MG63 (cell line): ENCODE data around the gene CBLB. TPM values are rescaled to one million over a fixed set of nuclear protein-coding genes. Genes with fewer than 3 reads are reported as not detected.

Experiments
- DNase-seq: peaks from one replicate; pipeline ENCODE4 v3.0.0-alpha.2; 2020
- H3K27me3 ChIP-seq: fragments of 250-450 bp; sonication (Bioruptor Pico); 2 replicates; pipeline ENCODE4 v1.5.1; 2020; ENCODE audit warnings: mild to moderate bottlenecking, moderate library complexity
- H3K36me3 ChIP-seq: fragments of 250-450 bp; sonication (Bioruptor Pico); 2 replicates; pipeline ENCODE4 v1.5.1; 2020; ENCODE audit warnings: mild to moderate bottlenecking, moderate library complexity
- H3K4me3 ChIP-seq: fragments of 250-450 bp; sonication (Bioruptor Pico); 2 replicates; pipeline ENCODE4 v1.5.1; 2020; ENCODE audit warnings: mild to moderate bottlenecking, moderate library complexity
- H3K9me3 ChIP-seq: fragments of 250-450 bp; sonication (Bioruptor Pico); 2 replicates; pipeline ENCODE4 v1.5.1; 2020; ENCODE audit warnings: mild to moderate bottlenecking, moderate library complexity
- total RNA-seq: library from RNA; depleted of rRNA; stranded (reverse); fragments of >200 nt; shearing (Covaris generic); gene quantifications from 2 replicates; pipeline ENCODE4 v1.2.3, GENCODE V29; 2014; ENCODE audit warnings: low replicate concordance

CBLB gene
- total RNA-seq, 1 experiment from 2014 or later, result 2.9 TPM

DNA sequence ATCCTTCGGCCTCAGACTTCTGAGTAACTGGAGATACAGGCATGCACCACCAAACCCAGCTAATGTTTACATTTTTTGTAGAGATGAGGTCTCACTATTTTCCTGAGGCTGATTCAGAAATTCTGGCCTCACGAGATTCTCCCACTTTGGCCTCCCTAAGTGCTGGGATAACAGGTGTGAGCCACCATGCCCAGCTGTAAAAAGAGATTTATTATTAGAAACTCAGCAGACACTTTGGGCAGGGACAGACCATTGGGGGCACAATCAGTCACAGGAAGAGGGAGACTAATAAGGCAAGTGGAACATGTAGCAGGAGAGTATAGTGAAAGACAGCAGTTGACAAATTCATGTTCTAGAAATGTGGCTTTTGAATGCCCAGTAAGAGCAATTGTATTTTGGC lies 249.2 kb downstream of the CBLB start:
- H3K27me3 ChIP-seq, result no peaks in the 10 kb centered on the region
- H3K36me3 ChIP-seq, result no peaks in the 10 kb centered on the region
- DNase-seq, result no peak
- H3K9me3 ChIP-seq, result no peaks in the 10 kb centered on the region
- no peak overlapping the region for H3K4me3 ChIP-seq

DNA sequence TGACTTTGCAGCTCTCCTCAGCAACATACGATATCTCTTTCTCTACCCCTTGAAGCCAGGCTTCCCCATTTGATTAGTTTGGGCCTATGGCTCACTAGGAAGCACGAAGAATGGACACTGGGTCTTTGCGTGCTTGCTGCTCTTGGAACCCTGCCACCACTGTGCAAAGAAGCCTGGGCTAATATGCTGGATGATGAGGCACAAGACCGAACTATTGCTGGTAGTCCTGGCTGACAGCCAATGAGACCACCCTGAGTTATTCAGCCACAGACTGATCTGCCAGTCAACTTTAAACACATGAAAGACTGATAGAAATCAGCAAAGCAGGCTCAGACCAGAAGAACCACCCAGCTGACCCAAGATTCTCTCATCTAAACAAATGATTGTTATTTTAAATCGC lies 250.3 kb downstream of the CBLB start:
- no peaks in the 10 kb centered on the region for H3K36me3 ChIP-seq
- H3K9me3 ChIP-seq, result no peaks in the 10 kb centered on the region
- no peak for DNase-seq
- H3K27me3 ChIP-seq, result no peaks in the 10 kb centered on the region
- no peak overlapping the region for H3K4me3 ChIP-seq

DNA sequence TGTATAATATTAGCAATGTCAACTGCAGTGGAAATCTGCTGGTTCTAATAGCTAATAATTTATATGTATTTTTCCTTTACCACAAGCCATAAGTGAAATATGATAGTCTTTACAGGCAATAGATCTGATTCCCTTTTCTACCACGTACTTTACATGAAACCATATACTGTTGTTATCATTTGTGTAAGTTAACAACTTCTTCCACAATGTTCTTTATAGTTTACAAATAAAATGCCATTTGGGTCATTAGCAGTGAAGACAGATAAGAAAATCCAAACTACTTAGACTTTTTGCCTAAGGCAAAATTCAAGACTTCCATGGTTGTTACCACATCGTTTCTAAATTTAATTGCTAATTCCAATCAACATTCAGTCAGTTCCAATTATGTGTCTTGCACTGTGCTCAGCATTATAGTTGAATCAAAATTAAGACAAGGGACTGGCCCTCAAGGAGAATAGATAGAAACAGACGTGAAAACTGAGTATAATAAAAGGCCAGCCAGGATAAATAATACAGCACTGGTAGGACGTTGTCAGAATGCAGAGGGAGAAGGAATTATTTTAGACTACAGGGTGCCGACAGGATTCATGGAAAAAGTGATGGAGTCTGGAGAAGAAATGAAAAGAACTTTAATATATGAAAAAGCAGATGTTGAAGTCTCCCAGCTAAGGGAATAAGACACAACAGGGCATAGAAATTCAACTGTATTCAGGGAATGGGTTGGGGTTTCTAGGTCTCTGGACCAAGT lies 252.3 kb downstream of the CBLB start:
- H3K9me3 ChIP-seq, result no peaks in the 10 kb centered on the region
- no peaks in the 10 kb centered on the region for H3K36me3 ChIP-seq
- H3K4me3 ChIP-seq, result no peak overlapping the region
- no peaks in the 10 kb centered on the region for H3K27me3 ChIP-seq
- no peak for DNase-seq

DNA sequence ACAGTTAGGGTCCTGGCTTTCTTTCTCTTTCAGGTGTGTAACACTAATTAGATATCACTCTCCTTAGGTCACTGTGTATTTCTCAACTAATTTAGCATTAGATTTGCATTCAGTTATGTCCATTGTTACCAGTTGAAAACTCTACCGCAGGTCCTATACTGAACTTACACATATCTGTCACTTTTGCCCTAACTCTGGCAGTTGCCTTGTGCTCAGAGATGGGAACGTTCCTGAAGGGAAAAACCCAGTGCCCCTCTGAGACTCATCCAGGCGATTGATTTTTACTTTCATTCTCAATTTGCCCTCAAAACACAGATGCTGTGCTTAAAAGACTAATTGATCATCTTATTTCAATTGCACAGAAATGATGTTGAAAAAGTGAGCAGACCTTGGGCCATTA lies 253.0 kb downstream of the CBLB start:
- Histone ChIP-seq H3K27me3 (no peaks in the 10 kb centered on the region), H3K36me3 (no peaks in the 10 kb centered on the region), H3K9me3 (no peaks in the 10 kb centered on the region), H3K4me3 (no peak overlapping the region)
- DNase-seq, result no peak

DNA sequence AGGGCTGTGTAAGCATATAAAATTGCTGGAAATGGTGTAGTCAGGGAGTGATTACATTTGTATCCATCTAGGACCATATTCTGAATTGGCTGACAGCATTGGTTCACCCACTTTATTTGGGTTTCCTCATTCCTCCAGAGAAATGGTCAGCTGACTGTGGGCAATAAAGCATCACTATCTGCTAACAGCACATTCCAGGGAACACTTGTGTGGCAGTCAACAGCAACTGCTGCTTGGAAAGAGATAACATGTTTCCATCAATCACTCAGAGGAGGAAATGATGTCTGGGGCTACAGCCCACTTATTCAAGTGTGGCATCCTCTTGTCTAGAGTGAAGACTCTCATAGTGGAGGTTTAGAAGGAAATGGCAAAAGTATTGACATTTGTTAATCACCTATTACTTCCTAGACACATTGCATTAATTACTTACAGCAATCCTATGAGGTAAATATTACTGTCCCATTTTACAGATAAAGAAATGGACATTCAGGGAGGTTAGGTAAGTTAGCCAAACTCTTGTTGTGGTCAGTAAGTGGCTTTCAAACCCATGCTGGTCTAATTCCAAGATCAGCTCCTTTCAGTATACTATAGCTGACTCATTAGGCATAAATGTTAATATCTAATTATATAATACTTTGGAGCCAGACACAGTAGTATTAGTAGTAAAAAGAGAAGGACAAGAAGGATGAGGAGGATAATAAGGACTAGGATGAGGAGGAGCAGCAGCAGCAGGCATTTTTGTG lies 254.4 kb downstream of the CBLB start:
- no peaks in the 10 kb centered on the region for H3K36me3 ChIP-seq
- no peaks in the 10 kb centered on the region for H3K9me3 ChIP-seq
- DNase-seq, result no peak
- H3K27me3 ChIP-seq, result no peaks in the 10 kb centered on the region
- no peak overlapping the region for H3K4me3 ChIP-seq

DNA sequence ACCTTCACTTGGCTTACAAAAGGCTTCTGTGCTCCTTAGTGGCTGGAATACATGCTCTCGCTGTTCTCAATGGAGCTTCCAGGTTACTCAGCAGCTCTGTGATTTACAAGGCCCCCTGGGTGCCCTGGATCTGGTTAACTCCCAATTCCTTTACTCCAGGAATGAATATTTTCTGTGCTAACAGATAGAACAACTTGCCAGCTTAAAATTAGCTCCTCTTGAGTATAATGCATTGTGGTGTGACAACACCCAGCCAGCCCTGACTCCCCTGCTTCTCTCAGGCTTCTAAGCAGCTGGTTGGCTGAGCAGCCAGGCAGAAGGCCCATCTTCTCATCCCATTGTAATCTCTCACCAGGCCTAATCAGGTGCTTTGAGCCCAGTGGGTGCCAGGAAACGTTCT lies 255.7 kb downstream of the CBLB start:
- no peak for DNase-seq
- H3K27me3 ChIP-seq, result no peaks in the 10 kb centered on the region
- H3K9me3 ChIP-seq, result no peaks in the 10 kb centered on the region
- H3K36me3 ChIP-seq, result no peaks in the 10 kb centered on the region
- no peak overlapping the region for H3K4me3 ChIP-seq

DNA sequence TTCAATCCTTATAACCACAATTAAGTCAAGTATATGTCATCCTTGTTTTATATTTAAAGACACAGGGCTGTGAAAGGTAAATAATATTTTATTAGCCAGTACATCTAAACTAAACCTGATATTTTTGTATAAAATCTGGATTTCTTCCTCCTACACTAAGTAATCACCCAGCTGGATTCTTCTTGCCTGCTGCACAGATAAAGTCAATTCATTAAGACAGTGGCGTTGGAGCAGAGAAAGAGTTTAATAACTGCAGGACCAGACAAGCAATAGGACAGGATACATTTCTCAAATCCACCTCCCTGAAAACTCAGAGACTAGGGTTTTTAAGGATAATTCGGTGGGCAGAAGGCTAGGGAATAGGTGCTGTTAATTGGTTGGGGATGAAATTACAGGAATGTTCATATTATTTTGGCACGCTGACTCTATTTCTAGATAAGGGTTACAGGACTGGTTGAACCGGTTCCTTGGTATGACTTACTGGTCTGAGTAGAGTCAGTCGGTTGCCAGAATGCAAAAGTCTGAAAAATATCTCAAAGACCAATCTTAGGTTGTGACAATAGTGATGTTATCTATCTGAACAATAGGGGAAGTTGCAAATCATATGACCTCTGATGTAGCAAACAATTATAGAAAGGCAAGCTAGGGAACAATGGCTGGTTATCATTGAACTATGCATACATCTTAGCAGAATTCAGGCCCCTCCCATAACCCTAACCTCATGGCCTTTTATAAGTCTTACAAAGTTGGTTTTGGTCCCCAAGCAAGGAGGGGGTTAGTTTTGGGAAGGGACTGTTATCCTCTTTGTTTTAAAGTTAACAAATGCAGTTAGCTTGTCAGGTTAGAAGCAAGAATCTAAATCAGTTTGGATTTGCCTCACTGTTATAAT lies 257.3 kb downstream of the CBLB start:
- no peak for DNase-seq
- Histone ChIP-seq H3K27me3 (no peaks in the 10 kb centered on the region), H3K36me3 (no peaks in the 10 kb centered on the region), H3K9me3 (no peaks in the 10 kb centered on the region; the same call in 1 of the 2 replicates), H3K4me3 (no peak overlapping the region)

DNA sequence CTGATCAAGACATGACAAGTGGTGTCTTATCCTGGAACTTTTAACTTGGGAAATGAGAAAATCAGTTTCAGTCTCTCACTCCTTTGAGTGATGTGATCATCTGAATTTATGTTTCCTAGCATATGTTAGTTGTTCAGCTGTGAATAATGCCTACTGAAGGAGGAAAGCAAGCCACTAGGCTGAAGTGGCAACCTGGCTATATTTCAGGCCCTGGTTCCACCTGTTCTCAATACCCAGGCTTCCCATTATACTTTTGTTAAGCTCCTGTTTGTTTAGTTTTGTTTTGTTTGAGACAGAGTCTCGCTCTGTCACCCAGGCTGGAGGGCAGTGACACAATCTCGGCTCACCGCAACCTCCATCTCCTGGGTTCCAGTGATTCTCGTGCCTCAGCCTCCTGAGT lies 258.3 kb downstream of the CBLB start:
- Histone ChIP-seq H3K9me3 (no peaks in the 10 kb centered on the region; the same call in 1 of the 2 replicates), H3K27me3 (no peaks in the 10 kb centered on the region), H3K36me3 (no peaks in the 10 kb centered on the region), H3K4me3 (no peak overlapping the region)
- no peak for DNase-seq

DNA sequence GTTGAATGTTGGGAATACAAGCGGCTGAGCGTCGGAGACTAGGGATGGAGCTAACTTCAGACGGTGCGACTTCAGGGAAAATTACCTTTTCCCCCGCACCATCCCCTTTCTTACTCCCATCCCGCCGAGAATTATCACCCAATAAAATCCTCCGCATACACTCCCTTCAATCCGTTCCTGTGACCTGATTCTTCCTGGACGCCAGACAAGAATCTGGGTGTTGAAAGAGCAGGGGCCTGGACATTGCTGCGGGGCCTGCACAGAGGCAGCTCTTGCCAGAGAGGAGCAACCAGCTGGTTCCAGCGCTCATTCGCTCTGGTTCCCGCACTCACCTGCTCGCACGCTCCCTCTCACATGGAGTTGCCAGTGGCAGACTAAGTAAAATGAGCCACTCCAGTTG lies 260.2 kb downstream of the CBLB start:
- H3K4me3 ChIP-seq, result no peak overlapping the region
- H3K27me3 ChIP-seq, result no peaks in the 10 kb centered on the region
- no peaks in the 10 kb centered on the region; the same call in 1 of the 2 replicates for H3K9me3 ChIP-seq
- DNase-seq, result no peak
- H3K36me3 ChIP-seq, result no peaks in the 10 kb centered on the region

DNA sequence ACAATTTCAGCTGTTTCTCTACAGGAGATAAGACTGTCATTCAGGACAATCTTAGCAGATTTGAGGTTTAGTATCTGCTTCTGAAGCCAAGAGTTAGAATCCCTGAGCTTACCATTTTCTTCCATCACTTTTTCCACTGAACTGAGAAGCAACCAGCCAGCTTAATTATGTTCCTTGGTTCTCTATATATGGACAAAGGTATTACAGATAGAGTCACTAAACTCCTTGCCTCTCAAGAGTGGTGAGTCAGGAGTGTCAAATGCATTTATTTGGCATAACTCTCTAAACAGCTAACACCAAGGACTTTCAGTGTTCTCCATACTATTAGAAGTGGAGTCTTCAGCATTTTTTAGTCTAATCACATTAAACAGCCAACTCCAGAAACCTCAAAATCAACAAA lies 262.8 kb downstream of the CBLB start:
- DNase-seq, result no peak
- no peaks in the 10 kb centered on the region for H3K27me3 ChIP-seq

More for the DNA sequence above, 262.8 kb downstream of the CBLB start:
- Histone ChIP-seq H3K9me3 (no peaks in the 10 kb centered on the region; the same call in 1 of the 2 replicates), H3K4me3 (no peak overlapping the region), H3K36me3 (no peaks in the 10 kb centered on the region)
